H1 (cell line): Measurements from ENCODE around the gene EEF1G. TPM values are rescaled to one million over a fixed set of nuclear protein-coding genes. Genes with fewer than 3 reads are reported as not detected.

Experiments
- CTCF ChIA-PET: fragments of 300-600 bp; sonication (Branson Sonifier 250); formaldehyde crosslinking; loops from one replicate; lab custom pipeline; 2021; ENCODE audit not compliant: partially characterized antibody; lab: Charles Lee
- POLR2A ChIA-PET: fragments of 300-600 bp; sonication (Branson Sonifier 250); formaldehyde crosslinking; loops from one replicate; lab custom pipeline; 2021; ENCODE audit warnings: inconsistent platforms; ENCODE audit not compliant: partially characterized antibody; lab: Charles Lee
- DNase-seq, 2 experiments: peaks; one replicate each; pipeline versions ENCODE4 v3.0.0 to v3.0.0-alpha.2; 2010 to 2022; ENCODE audit warnings: low spot score in 2 of 2, low read depth in 1 of 2, mixed read lengths in 1 of 2
- FAIRE-seq: peaks from 2 replicates; lab custom pipeline; 2011; peaks lifted over from hg19 to GRCh38; lab: Jason Lieb, UNC
- H2AFZ ChIP-seq: 2 replicates; pipeline ENCODE4 v1.8.1; 2012; ENCODE audit warnings: low read length, inconsistent platforms
- H2AK5ac ChIP-seq: 2 replicates; pipeline ENCODE4 v1.6.1; 2013; ENCODE audit warnings: low read depth, low read length
- H2BK120ac ChIP-seq: replicated peaks from 2 replicates; pipeline ENCODE3; 2013; ENCODE audit warnings: low read depth, low read length, inconsistent platforms
- H2BK12ac ChIP-seq: 2 replicates; pipeline ENCODE4 v1.6.1; 2013; ENCODE audit warnings: low read depth, low read length
- H2BK15ac ChIP-seq: 2 replicates; pipeline ENCODE4 v1.6.1; 2013; ENCODE audit warnings: low read length
- H2BK20ac ChIP-seq: 2 replicates; pipeline ENCODE4 v1.6.1; 2013; ENCODE audit warnings: low read length
- H2BK5ac ChIP-seq: 2 replicates; pipeline ENCODE4 v1.6.1; 2013; ENCODE audit warnings: low read depth, low read length
- H3K14ac ChIP-seq: 2 replicates; pipeline ENCODE4 v1.6.1; 2013; ENCODE audit warnings: inconsistent platforms; ENCODE audit not compliant: insufficient read length
- H3K18ac ChIP-seq: 2 replicates; pipeline ENCODE4 v1.6.1; 2013; ENCODE audit warnings: low read length; ENCODE audit errors: extremely low read depth
- H3K23ac ChIP-seq: 2 replicates; pipeline ENCODE4 v1.6.1; 2013; ENCODE audit warnings: inconsistent platforms; ENCODE audit not compliant: insufficient read length
- H3K23me2 ChIP-seq: 2 replicates; pipeline ENCODE4 v1.6.1; 2013; ENCODE audit warnings: low read depth, low read length
- H3K27ac ChIP-seq: 2 replicates; pipeline ENCODE4 v1.6.1; 2011; ENCODE audit warnings: low read depth, low read length, inconsistent platforms
- H3K27me3 ChIP-seq, 4 experiments: replicated peaks in 1 of 4; 1 replicate in 1 of 4; 2 replicates in 3 of 4; pipeline versions ENCODE4 v1.6.1 to v1.8.1; 2011 to 2013; ENCODE audit warnings: low read length in 3 of 4, mild to moderate bottlenecking in 3 of 4, inconsistent platforms in 2 of 4, mixed read lengths in 2 of 4, moderate library complexity in 1 of 4; ENCODE audit not compliant: control insufficient read depth in 3 of 4, insufficient read depth in 3 of 4; ENCODE audit errors: extremely low read depth in 1 of 4
- H3K36me3 ChIP-seq, 4 experiments: 2 replicates each; pipeline versions ENCODE4 v1.6.1 to v1.8.1; 2011 to 2013; ENCODE audit warnings: mild to moderate bottlenecking in 4 of 4, low read length in 3 of 4, moderate library complexity in 2 of 4, control low read depth in 1 of 4, inconsistent platforms in 1 of 4; ENCODE audit not compliant: insufficient read depth in 4 of 4, control insufficient read depth in 2 of 4
- H3K4ac ChIP-seq: replicated peaks from 2 replicates; pipeline ENCODE3; 2013; ENCODE audit warnings: low read length, low read depth, mixed read lengths, inconsistent platforms; ENCODE audit not compliant: insufficient read length
- H3K4me1 ChIP-seq, 4 experiments: replicated peaks in 1 of 4; 1 replicate in 1 of 4; 2 replicates in 3 of 4; pipeline versions ENCODE4 v1.6.1 to v1.8.1; 2011 to 2013; ENCODE audit warnings: low read length in 3 of 4, inconsistent platforms in 2 of 4, mixed read lengths in 1 of 4; ENCODE audit not compliant: insufficient read depth in 4 of 4, control insufficient read depth in 3 of 4
- H3K4me2 ChIP-seq, 2 experiments: 2 replicates each; pipeline versions ENCODE4 v1.6.1 to v1.8.1; 2011 to 2013; ENCODE audit warnings: low read depth in 2 of 2, low read length in 2 of 2, control low read depth in 1 of 2, inconsistent platforms in 1 of 2, mild to moderate bottlenecking in 1 of 2; ENCODE audit not compliant: insufficient read depth in 1 of 2
- H3K4me3 ChIP-seq, 4 experiments: fragments of 200-600, 300-600 bp in 1 of 4; sonication (generic), shearing (Covaris generic), sonication (Bioruptor Twin) in 1 of 4; 2 replicates each; pipeline versions ENCODE4 v1.5.1 to v1.8.1; 2011 to 2016; ENCODE audit warnings: low read length in 4 of 4, low read depth in 3 of 4, control low read depth in 2 of 4, inconsistent platforms in 2 of 4, mild to moderate bottlenecking in 2 of 4, mixed read lengths in 1 of 4, moderate library complexity in 1 of 4; ENCODE audit not compliant: insufficient read depth in 2 of 4; ENCODE audit errors: extremely low read depth in 1 of 4
- H3K56ac ChIP-seq: replicated peaks from 2 replicates; pipeline ENCODE3; 2013; ENCODE audit warnings: low read depth, mild to moderate bottlenecking, mixed read lengths, low read length, inconsistent platforms; ENCODE audit not compliant: insufficient read length
- H3K79me1 ChIP-seq: 2 replicates; pipeline ENCODE4 v1.6.1; 2013; ENCODE audit warnings: low read depth, low read length, control low read depth
- H3K79me2 ChIP-seq, 2 experiments: 2 replicates each; pipeline versions ENCODE4 v1.6.1 to v1.8.1; 2012 to 2013; ENCODE audit warnings: low read length in 2 of 2, mild to moderate bottlenecking in 2 of 2, inconsistent platforms in 1 of 2; ENCODE audit not compliant: insufficient read depth in 2 of 2, control insufficient read depth in 1 of 2
- H3K9ac ChIP-seq, 4 experiments: replicated peaks in 1 of 4; 1 replicate in 1 of 4; 2 replicates in 3 of 4; pipeline versions ENCODE4 v1.6.1 to v1.8.1; 2011 to 2013; ENCODE audit warnings: low read depth in 3 of 4, low read length in 3 of 4, control low read depth in 2 of 4, mild to moderate bottlenecking in 2 of 4, moderate library complexity in 2 of 4, inconsistent platforms in 1 of 4; ENCODE audit errors: extremely low read depth in 1 of 4
- H3K9me3 ChIP-seq, 2 experiments: 2 replicates each; pipeline versions ENCODE4 v1.6.1 to v1.8.1; 2012 to 2013; ENCODE audit warnings: mild to moderate bottlenecking in 2 of 2, moderate library complexity in 2 of 2, control low read depth in 1 of 2, inconsistent platforms in 1 of 2, low read depth in 1 of 2, low read length in 1 of 2, mixed read lengths in 1 of 2; ENCODE audit not compliant: insufficient read depth in 2 of 2
- H4K20me1 ChIP-seq, 2 experiments: replicated peaks in 1 of 2; 2 replicates each; pipeline versions ENCODE3 to v1.8.1; 2011 to 2013; ENCODE audit warnings: inconsistent platforms in 2 of 2, low read length in 2 of 2, mild to moderate bottlenecking in 1 of 2; ENCODE audit not compliant: insufficient read depth in 2 of 2, control insufficient read depth in 1 of 2
- H4K5ac ChIP-seq: 2 replicates; pipeline ENCODE4 v1.6.1; 2013; ENCODE audit warnings: low read length, low read depth, mixed read lengths, inconsistent platforms; ENCODE audit not compliant: insufficient read length
- H4K8ac ChIP-seq: 2 replicates; pipeline ENCODE4 v1.8.0; 2013; ENCODE audit warnings: mild to moderate bottlenecking, moderate library complexity, low read length, inconsistent platforms; ENCODE audit not compliant: insufficient read depth; ENCODE audit errors: extremely low read depth
- H4K91ac ChIP-seq: replicated peaks from 2 replicates; pipeline ENCODE3; 2013; ENCODE audit warnings: low read length, mixed read lengths, inconsistent platforms; ENCODE audit not compliant: insufficient read length
- CHD2 ChIP-seq: IDR thresholded peaks from 2 replicates; pipeline ENCODE4 v1.6.1; 2012; ENCODE audit warnings: low read length, improper control_type of control experiment
- GTF2F1 ChIP-seq: IDR thresholded peaks from 2 replicates; pipeline ENCODE4 v1.6.1; 2012; ENCODE audit warnings: low read depth, low read length, improper control_type of control experiment, borderline replicate concordance
- POLR2AphosphoS5 ChIP-seq: IDR thresholded peaks from 2 replicates; pipeline ENCODE4 v1.6.1; 2011; ENCODE audit warnings: low read depth, low read length
- SIX5 ChIP-seq: IDR thresholded peaks from 2 replicates; pipeline ENCODE4 v1.6.1; 2011; ENCODE audit warnings: mild to moderate bottlenecking, low read depth, low read length
- WGBS, 2 experiments: shearing (Covaris generic) in 1 of 2; methylation state at CpG; one replicate each; pipeline versions ENCODE4 v1.1.6 to v1.1.7; 2013 to 2015; ENCODE audit warnings: low lambda C conversion rate in 2 of 2, mixed read lengths in 2 of 2, inconsistent platforms in 1 of 2, low coverage in 1 of 2, missing lambda C conversion rate in 1 of 2; ENCODE audit not compliant: insufficient replicate concordance in 2 of 2, insufficient coverage in 1 of 2, insufficient read length in 1 of 2; ENCODE audit errors: extremely low coverage in 1 of 2, missing lambda C conversion rate in 1 of 2; 5-methylcytosine and 5-hydroxymethylcytosine counted together
- polyA plus RNA-seq, 7 experiments: library from polyadenylated mRNA; depleted of rRNA in 3 of 7; stranded (reverse) in 5 of 7; unstranded in 2 of 7; fragments of >200 nt in 5 of 7; fragments of 200-250 nt in 2 of 7; gene quantifications; 1 replicate in 5 of 7; 2 replicates in 1 of 7; 4 replicates in 1 of 7; pipeline versions ENCODE4 v1.2.1 to v1.2.3, GENCODE V29; 2011 to 2013; ENCODE audit warnings: missing spikeins in 2 of 7, mixed read lengths in 2 of 7
- total RNA-seq: library from RNA; stranded (reverse); fragmentation: NEBNext Ultra II Directional; extraction: Animal tissue kit (Norgen Biotek cat#: 25700); gene quantifications from 2 replicates; pipeline ENCODE4 v1.2.1, GENCODE V29; 2021

EEF1G gene
- total and polyA plus RNA-seq, 2 of the 8 experiments (the other 6 are each of a cell fraction or from before 2014, with no cell fraction given): 1,627 to 1,996 TPM

- peaks cover 0 to 6% (median 1%) of the 10 kb centered on the region in 4 experiments; a peak in 2 of 7 replicates for H3K4me1 ChIP-seq
- H2BK20ac ChIP-seq: no peak overlapping the region
- H3K4me2 ChIP-seq: no peak overlapping the region
- H3K18ac ChIP-seq: no peak overlapping the region
- POLR2A ChIA-PET: interaction anchor here (0.6 to 20.7 kb wide), 8 partner anchors 3 to 179 kb away, joined by 3 to 336 read pairs (median 4); partner anchors contain the start of genes EEF1G and TUT1
- H2AK5ac ChIP-seq: no peak overlapping the region
- no peak overlapping the region for H4K91ac ChIP-seq
- no peak overlapping the region for H2BK15ac ChIP-seq
- no peak overlapping the region for H4K8ac ChIP-seq
- no peak overlapping the region for H3K56ac ChIP-seq
- no peaks in the 10 kb centered on the region for H3K27me3 ChIP-seq
- no peak overlapping the region for H4K5ac ChIP-seq
- FAIRE-seq: no peak
- H4K20me1 ChIP-seq: peaks cover 18 to 36% of the 10 kb centered on the region in 2 experiments
- no peak overlapping the region for H2BK5ac ChIP-seq
- H3K4me3 ChIP-seq: no peak overlapping the region
- CTCF ChIA-PET: interaction anchor here (0.6 to 3.2 kb wide), 10 partner anchors 21 to 185 kb away, joined by 3 to 17 read pairs (median 4); partner anchors contain the start of gene TUT1
- no peaks in the 10 kb centered on the region for H3K23me2 ChIP-seq
- peaks cover 0 to 52% of the 10 kb centered on the region in 2 experiments; a peak in 2 of 4 replicates for H3K79me2 ChIP-seq
- no peak overlapping the region for H2AFZ ChIP-seq
- H3K36me3 ChIP-seq: peaks cover 43 to 84% (median 66%) of the 10 kb centered on the region in 4 experiments
- H2BK120ac ChIP-seq: no peak overlapping the region
- no peak overlapping the region for H3K23ac ChIP-seq
- H3K79me1 ChIP-seq: no peaks in the 10 kb centered on the region; the same call in 1 of the 2 replicates
- no peak overlapping the region for H2BK12ac ChIP-seq
- 98% methylated on average over 8 of the region's 8 CpGs; no CpG with 5 or more reads in 1 of the 2 experiments for WGBS, 2 experiments
- no peak overlapping the region for H3K4ac ChIP-seq
- H3K27ac ChIP-seq: no peak overlapping the region
- no peak overlapping the region for H3K9ac ChIP-seq
- H3K14ac ChIP-seq: no peak overlapping the region
- H3K9me3 ChIP-seq: no peaks in the 10 kb centered on the region
- no peak for DNase-seq
- no peak for TF ChIP-seq GTF2F1
- TF ChIP-seq POLR2AphosphoS5: no peak
- TF ChIP-seq CHD2: no peak
- no peak for TF ChIP-seq SIX5
Measured at GRCh38 chr11:62566247-62566646, 7.4 kb downstream of the EEF1G start.
